HCT116 (cell line): Measurements from ENCODE around the gene LTB. TPM values are rescaled to one million over a fixed set of nuclear protein-coding genes. Genes with fewer than 3 reads are reported as not detected.

Experiments used
- ATAC-seq: fragments of 200-7000 bp; cut with Tn5 transposase; 2 replicates; pipeline ENCODE4 v1.9.1; 2020; ENCODE audit warnings: mild to moderate bottlenecking, moderate library complexity
- BruUV-seq: library from RNA; stranded (reverse); fragments of 400-500 nt; replicated peaks from 2 replicates; lab custom pipeline; 2021; lab: Mats Ljungman, UMichigan
- CTCF ChIA-PET: fragments of 300-600 bp; sonication (Branson Sonifier 250); formaldehyde crosslinking; loops from one replicate; lab custom pipeline; 2021; ENCODE audit warnings: antibody characterized with exemption; lab: Charles Lee
- POLR2A ChIA-PET: fragments of 300-600, 350-600 bp; sonication (Branson Sonifier 250); formaldehyde crosslinking; loops from one replicate; lab custom pipeline; 2021; ENCODE audit warnings: antibody characterized with exemption; lab: Charles Lee
- RAD21 ChIA-PET, 2 experiments: fragments of 300-600 bp; sonication (Branson Sonifier 250); formaldehyde crosslinking; loops; one replicate each; lab custom pipeline; 2023; ENCODE audit warnings: low total read pairs in 2 of 2; ENCODE audit not compliant: uncharacterized antibody in 2 of 2, unreplicated experiment in 2 of 2, low non-redundant PET in 1 of 2; lab: Charles Lee
- DNase-seq: peaks from one replicate; pipeline ENCODE4 v3.0.0-alpha.2; 2010; ENCODE audit warnings: low read depth, low spot score
- H2AFZ ChIP-seq: fragments of 200-600 bp; shearing (Covaris generic), sonication (generic); 2 replicates; pipeline ENCODE4 v1.6.1; 2017; ENCODE audit warnings: low read depth, mixed run types, mixed read lengths, antibody characterized with exemption, low read length; ENCODE audit not compliant: poor library complexity, severe bottlenecking
- H3K27ac ChIP-seq: 2 replicates; pipeline ENCODE4 v1.5.1; 2012; ENCODE audit warnings: low read depth, low read length
- H3K27me3 ChIP-seq: fragments of 200-600 bp; sonication (generic); 2 replicates; pipeline ENCODE4 v1.6.1; 2016; ENCODE audit warnings: mixed run types, low read length, mixed read lengths; ENCODE audit not compliant: insufficient read depth
- H3K36me3 ChIP-seq, 2 experiments: fragments of 200-500 bp in 1 of 2; fragments of 200-600 bp in 1 of 2; sonication (Bioruptor generic) in 1 of 2; sonication (generic) in 1 of 2; 2 replicates each; pipeline versions ENCODE4 v1.5.1 to v1.6.1; 2014 to 2016; ENCODE audit warnings: low read length in 2 of 2, inconsistent platforms in 1 of 2, mixed read lengths in 1 of 2, mixed run types in 1 of 2; ENCODE audit not compliant: insufficient read depth in 2 of 2, control insufficient read depth in 1 of 2
- H3K4me1 ChIP-seq, 2 experiments: fragments of 200-600 bp in 1 of 2; sonication (generic) in 1 of 2; 2 replicates each; pipeline versions ENCODE4 v1.5.1 to v1.6.1; 2012 to 2017; ENCODE audit warnings: low read length in 2 of 2, inconsistent platforms in 1 of 2, mild to moderate bottlenecking in 1 of 2, mixed read lengths in 1 of 2, mixed run types in 1 of 2, moderate library complexity in 1 of 2; ENCODE audit not compliant: insufficient read depth in 2 of 2, control insufficient read depth in 1 of 2
- H3K4me2 ChIP-seq: fragments of 200-600 bp; sonication (generic); 2 replicates; pipeline ENCODE4 v1.6.1; 2017; ENCODE audit warnings: mixed run types, low read length, mixed read lengths
- H3K4me3 ChIP-seq, 2 experiments: fragments of 200-600 bp in 1 of 2; sonication (generic) in 1 of 2; replicated peaks in 1 of 2; 2 replicates each; pipeline ENCODE4 v1.5.1; 2011 to 2016; ENCODE audit warnings: low read length in 2 of 2, control low read depth in 1 of 2, low read depth in 1 of 2, mild to moderate bottlenecking in 1 of 2, mixed read lengths in 1 of 2, mixed run types in 1 of 2
- H3K79me2 ChIP-seq: fragments of 200-600 bp; sonication (generic); 2 replicates; pipeline ENCODE4 v1.6.1; 2017; ENCODE audit warnings: mild to moderate bottlenecking, mixed run types, low read length, moderate library complexity, mixed read lengths; ENCODE audit not compliant: insufficient read depth
- H3K9ac ChIP-seq: fragments of 200-600 bp; sonication (generic); 2 replicates; pipeline ENCODE4 v1.6.1; 2016; ENCODE audit warnings: low read length, mixed read lengths
- H3K9me2 ChIP-seq: fragments of 200-600 bp; sonication (generic), shearing (Covaris generic); 2 replicates; pipeline ENCODE4 v1.6.1; 2017; ENCODE audit warnings: mixed run types, mild to moderate bottlenecking, moderate library complexity; ENCODE audit not compliant: insufficient read depth
- H3K9me3 ChIP-seq, 2 experiments: fragments of 200-500 bp in 1 of 2; fragments of 200-600 bp in 1 of 2; sonication (Bioruptor generic) in 1 of 2; sonication (generic) in 1 of 2; 2 replicates each; pipeline ENCODE4 v1.6.1; 2014 to 2017; ENCODE audit warnings: low read length in 2 of 2, mixed read lengths in 2 of 2, inconsistent platforms in 1 of 2, low read depth in 1 of 2, mild to moderate bottlenecking in 1 of 2, mixed run types in 1 of 2, moderate library complexity in 1 of 2; ENCODE audit not compliant: control insufficient read depth in 1 of 2, insufficient read depth in 1 of 2
- H4K20me1 ChIP-seq: fragments of 200-600 bp; sonication (generic), shearing (Covaris generic); 2 replicates; pipeline ENCODE4 v1.6.1; 2017; ENCODE audit warnings: mixed run types, mild to moderate bottlenecking, moderate library complexity; ENCODE audit not compliant: insufficient read depth
- CEBPB ChIP-seq: IDR thresholded peaks from 2 replicates; pipeline ENCODE4 v1.6.1; 2012; ENCODE audit warnings: low read depth
- ELF1 ChIP-seq: IDR thresholded peaks from 2 replicates; pipeline ENCODE4 v1.6.1; 2012; ENCODE audit warnings: low read depth, borderline replicate concordance
- EZH2phosphoT487 ChIP-seq: fragments of 200-600 bp; IDR thresholded peaks from 2 replicates; pipeline ENCODE4 v1.6.1; 2018; ENCODE audit warnings: antibody characterized with exemption, borderline replicate concordance
- FOSL1 ChIP-seq: IDR thresholded peaks from 2 replicates; pipeline ENCODE4 v1.6.1; 2012; ENCODE audit warnings: low read depth
- POLR2AphosphoS5 ChIP-seq: IDR thresholded peaks from 2 replicates; pipeline ENCODE4 v1.6.1; 2011; ENCODE audit warnings: mild to moderate bottlenecking, low read depth, low read length, moderate library complexity
- RAD21 ChIP-seq: IDR thresholded peaks from 2 replicates; pipeline ENCODE4 v1.6.1; 2012; ENCODE audit warnings: low read depth, mild to moderate bottlenecking
- SP1 ChIP-seq: IDR thresholded peaks from 2 replicates; pipeline ENCODE4 v1.6.1; 2012; ENCODE audit warnings: low read depth
- SRF ChIP-seq: IDR thresholded peaks from 2 replicates; pipeline ENCODE4 v1.6.1; 2012; ENCODE audit warnings: low read depth
- ZFX ChIP-seq: fragments of 450-650 bp; IDR thresholded peaks from 2 replicates; pipeline ENCODE4 v1.6.1; 2017
- intact Hi-C: fragments of 100-400 bp; cut with micrococcal nuclease; formaldehyde crosslinking; loops from 2 replicates; pipeline ENCODE4 v1.10.0; 2022
- total RNA-seq: library from RNA; stranded (reverse); gene quantifications from one replicate; pipeline ENCODE4 v1.2.1, GENCODE V29; 2021; ENCODE audit not compliant: unreplicated experiment
- TF ChIP-seq, protein P1 (sequence below): IDR thresholded peaks from 2 replicates; pipeline ENCODE4 v1.6.1; 2012
- TF ChIP-seq, protein P2 (sequence below), 3 experiments: fragments of 200-600 bp in 1 of 3; sonication (generic) in 1 of 3; IDR thresholded peaks in 2 of 3; conservative IDR thresholded peaks in 1 of 3; 2 replicates each; pipeline ENCODE4 v1.5.1; 2012 to 2017; ENCODE audit warnings: low read depth in 2 of 3, low read length in 2 of 3, antibody characterized with exemption in 1 of 3, borderline replicate concordance in 1 of 3, control low read depth in 1 of 3, mild to moderate bottlenecking in 1 of 3, mixed read lengths in 1 of 3, mixed run types in 1 of 3, moderate library complexity in 1 of 3; ENCODE audit not compliant: insufficient read depth in 1 of 3
- TF ChIP-seq, protein P3 (sequence below): IDR thresholded peaks from 2 replicates; pipeline ENCODE4 v1.6.1; 2012

The LTB gene
- total RNA-seq, 1 experiment from 2014 or later: 0.64 TPM

DNA sequence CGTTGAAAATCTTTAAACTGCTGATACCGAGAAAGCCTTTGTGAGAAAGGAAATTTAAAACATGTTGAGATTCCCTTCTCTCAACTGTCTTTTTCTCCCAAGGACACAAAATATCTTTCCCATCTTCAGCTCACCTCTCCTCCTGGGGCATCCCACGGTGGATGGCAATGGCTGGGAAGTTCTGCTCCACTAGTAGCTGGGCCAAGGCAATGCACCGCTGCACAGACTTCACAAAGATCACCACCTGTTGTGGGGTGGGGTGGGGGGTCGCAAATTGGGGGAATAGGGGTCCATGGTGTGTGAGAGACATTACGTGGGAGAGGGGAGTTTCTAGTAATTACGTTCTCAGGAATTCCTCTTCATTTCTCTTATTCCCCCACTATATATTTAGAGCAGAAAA, 51.1 kb downstream of the LTB start:
- no peak overlapping the region for H3K27ac ChIP-seq
- peaks cover 48 to 57% of the 10 kb centered on the region in 2 experiments for H3K36me3 ChIP-seq
- H3K9me3 ChIP-seq: no peaks in the 10 kb centered on the region
- no peak for TF ChIP-seq CEBPB
- peak; percentile 19; the same call in 1 of the 2 replicates for TF ChIP-seq POLR2AphosphoS5
- TF ChIP-seq, protein P1, sequence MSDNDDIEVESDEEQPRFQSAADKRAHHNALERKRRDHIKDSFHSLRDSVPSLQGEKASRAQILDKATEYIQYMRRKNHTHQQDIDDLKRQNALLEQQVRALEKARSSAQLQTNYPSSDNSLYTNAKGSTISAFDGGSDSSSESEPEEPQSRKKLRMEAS: no peak
- no peak for TF ChIP-seq FOSL1
- intact Hi-C loops: no loop called here
- no peak overlapping the region for H3K4me2 ChIP-seq
- H3K9ac ChIP-seq: no peak overlapping the region
- POLR2A ChIA-PET: interaction anchor here (1.3 kb wide), 2 partner anchors 10 to 36 kb away, joined by 3 to 6 read pairs; partner anchors contain the start of gene DDX39B
- no peak overlapping the region for H2AFZ ChIP-seq
- ATAC-seq (no peak), DNase-seq (no peak)
- no peak overlapping the region for H3K4me3 ChIP-seq
- no peaks in the 10 kb centered on the region for H3K9me2 ChIP-seq
- RAD21 ChIA-PET: no interaction called here
- H3K4me1 ChIP-seq: no peaks in the 10 kb centered on the region
- H3K79me2 ChIP-seq: peaks cover 37% of the 10 kb centered on the region
- peaks cover 22% of the 10 kb centered on the region; the same call in 1 of the 2 replicates for H4K20me1 ChIP-seq
- BruUV-seq: no TSS peak
- CTCF ChIA-PET: no interaction called here
- H3K27me3 ChIP-seq: no peaks in the 10 kb centered on the region

DNA sequence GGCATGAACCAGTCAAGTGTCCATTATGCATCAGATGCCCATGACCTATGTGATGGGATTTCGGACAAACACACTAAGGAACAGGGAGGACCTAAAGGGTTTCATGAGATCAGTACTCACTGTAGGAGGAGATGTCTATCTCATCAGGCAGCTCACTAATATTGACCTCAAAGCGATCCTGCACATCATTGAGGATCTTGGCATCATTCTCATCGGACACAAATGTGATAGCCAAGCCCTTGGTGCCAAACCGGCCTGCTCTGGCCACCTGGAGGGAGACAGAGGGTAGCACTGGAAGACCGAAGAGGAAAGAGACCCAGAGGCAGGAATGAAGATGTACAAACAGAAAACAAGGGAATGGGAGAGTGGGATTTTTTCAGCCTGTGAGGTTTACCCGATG, 51.6 kb downstream of the LTB start:
- ATAC-seq: no peak
- peaks cover 32% of the 10 kb centered on the region for H3K79me2 ChIP-seq
- H3K4me1 ChIP-seq: no peaks in the 10 kb centered on the region; a peak in 1 of 4 replicates
- H3K4me3 ChIP-seq: no peak overlapping the region
- no TSS peak for BruUV-seq
- no peaks in the 10 kb centered on the region for H3K9me3 ChIP-seq
- no peak overlapping the region for H3K9ac ChIP-seq
- H3K4me2 ChIP-seq: no peak overlapping the region
- no peak overlapping the region for H3K27ac ChIP-seq
- ChIA-PET CTCF (no interaction called here), RAD21 (no interaction called here), POLR2A (interaction anchor here (1.3 kb wide), 2 partner anchors 11 to 35 kb away, joined by 3 to 6 read pairs; partner anchors contain the start of gene DDX39B)
- intact Hi-C loops: no loop called here
- peaks cover 19% of the 10 kb centered on the region; the same call in 1 of the 2 replicates for H4K20me1 ChIP-seq
- no peak overlapping the region for H2AFZ ChIP-seq
- H3K36me3 ChIP-seq: peaks cover 43 to 52% of the 10 kb centered on the region in 2 experiments; a peak in 3 of 4 replicates
- no peaks in the 10 kb centered on the region for H3K27me3 ChIP-seq
- DNase-seq: no peak
- H3K9me2 ChIP-seq: no peaks in the 10 kb centered on the region
- no peak for TF ChIP-seq RAD21
- TF ChIP-seq ZFX: no peak
- TF ChIP-seq SP1: no peak
- TF ChIP-seq, protein P2, sequence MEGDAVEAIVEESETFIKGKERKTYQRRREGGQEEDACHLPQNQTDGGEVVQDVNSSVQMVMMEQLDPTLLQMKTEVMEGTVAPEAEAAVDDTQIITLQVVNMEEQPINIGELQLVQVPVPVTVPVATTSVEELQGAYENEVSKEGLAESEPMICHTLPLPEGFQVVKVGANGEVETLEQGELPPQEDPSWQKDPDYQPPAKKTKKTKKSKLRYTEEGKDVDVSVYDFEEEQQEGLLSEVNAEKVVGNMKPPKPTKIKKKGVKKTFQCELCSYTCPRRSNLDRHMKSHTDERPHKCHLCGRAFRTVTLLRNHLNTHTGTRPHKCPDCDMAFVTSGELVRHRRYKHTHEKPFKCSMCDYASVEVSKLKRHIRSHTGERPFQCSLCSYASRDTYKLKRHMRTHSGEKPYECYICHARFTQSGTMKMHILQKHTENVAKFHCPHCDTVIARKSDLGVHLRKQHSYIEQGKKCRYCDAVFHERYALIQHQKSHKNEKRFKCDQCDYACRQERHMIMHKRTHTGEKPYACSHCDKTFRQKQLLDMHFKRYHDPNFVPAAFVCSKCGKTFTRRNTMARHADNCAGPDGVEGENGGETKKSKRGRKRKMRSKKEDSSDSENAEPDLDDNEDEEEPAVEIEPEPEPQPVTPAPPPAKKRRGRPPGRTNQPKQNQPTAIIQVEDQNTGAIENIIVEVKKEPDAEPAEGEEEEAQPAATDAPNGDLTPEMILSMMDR (IDR thresholded peaks at IDR 0.05 in 2 of 3, conservative IDR thresholded peaks at IDR 0.05 in 1 of 3; ENCODE audit: borderline replicate concordance in 1 of 3, insufficient read depth in 1 of 3, low read depth in 2 of 3, low read length in 2 of 3): no peak
- TF ChIP-seq EZH2phosphoT487: no peak
- TF ChIP-seq ELF1: no peak
- TF ChIP-seq, protein P3, sequence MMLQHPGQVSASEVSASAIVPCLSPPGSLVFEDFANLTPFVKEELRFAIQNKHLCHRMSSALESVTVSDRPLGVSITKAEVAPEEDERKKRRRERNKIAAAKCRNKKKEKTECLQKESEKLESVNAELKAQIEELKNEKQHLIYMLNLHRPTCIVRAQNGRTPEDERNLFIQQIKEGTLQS: no peak
- TF ChIP-seq SRF: no peak
- TF ChIP-seq, all 23 proteins: peak for 0
